ENCODE measurements around the gene IGSF9B. TPM values are rescaled to one million over a fixed set of nuclear protein-coding genes. Genes with fewer than 3 reads are reported as not detected.

Gene IGSF9B
- total and polyA plus RNA-seq, 4 donors, result 0.07 to 0.33 (median 0.09) TPM; not detected in 1

DNA sequence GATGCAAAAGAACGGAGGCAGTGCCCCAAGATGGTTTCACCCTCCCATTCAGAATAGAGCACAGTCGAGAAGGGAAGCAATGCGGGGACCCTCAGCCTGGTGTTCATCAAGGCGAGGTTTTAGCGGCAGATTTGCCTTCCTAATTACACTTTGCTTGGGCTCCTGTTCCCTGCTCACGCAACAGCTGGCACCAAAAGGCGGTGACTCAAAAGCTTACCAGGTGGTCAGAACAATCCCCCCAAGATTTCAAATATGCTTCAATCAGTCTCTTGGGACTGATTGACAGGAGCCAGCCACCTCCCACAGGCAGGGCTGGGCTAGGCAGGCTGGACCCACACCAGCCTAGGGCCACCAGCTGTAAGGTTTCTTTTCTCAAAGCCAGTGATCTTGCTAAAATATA is 14.2 kb downstream of the IGSF9B start:
- Histone ChIP-seq H3K9me3 (ENCODE audit: control insufficient read depth in 4 of 4, low read length in 3 of 4) (no peaks in the 10 kb centered on the region), H3K4me3 (ENCODE audit: low read depth in 1 of 3, low read length in 3 of 3) (no peak overlapping the region), H3K27ac (ENCODE audit: low read depth in 1 of 2, low read length in 2 of 2) (no peak overlapping the region), H3K36me3 (ENCODE audit: control insufficient read depth in 4 of 4, insufficient read depth in 3 of 4, low read depth in 1 of 4, low read length in 3 of 4) (no peaks in the 10 kb centered on the region), H3K27me3 (ENCODE audit: control insufficient read depth in 4 of 4, insufficient read depth in 4 of 4, low read length in 3 of 4) (peaks cover 0 to 3% (median 0%) of the 10 kb centered on the region in 4 donors), H3K9ac (ENCODE audit: low read depth in 1 of 2, low read length in 2 of 2) (no peak overlapping the region), H3K4me1 (ENCODE audit: control insufficient read depth in 4 of 4, insufficient read depth in 4 of 4, low read length in 3 of 4) (no peaks in the 10 kb centered on the region)
- 81% methylated on average over 7 of the region's 7 CpGs for WGBS
- TF ChIP-seq NR2F2 (IDR thresholded peaks at IDR 0.05), result no peak
- TF ChIP-seq FOXA1 (IDR thresholded peaks at IDR 0.05), result no peak
- TF ChIP-seq GABPA (IDR thresholded peaks at IDR 0.05 in 1 of 2, conservative IDR thresholded peaks at IDR 0.05 in 1 of 2), result no peak
- TF ChIP-seq, protein P1, sequence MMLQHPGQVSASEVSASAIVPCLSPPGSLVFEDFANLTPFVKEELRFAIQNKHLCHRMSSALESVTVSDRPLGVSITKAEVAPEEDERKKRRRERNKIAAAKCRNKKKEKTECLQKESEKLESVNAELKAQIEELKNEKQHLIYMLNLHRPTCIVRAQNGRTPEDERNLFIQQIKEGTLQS (IDR thresholded peaks at IDR 0.05), result no peak
- TF ChIP-seq TAF1 (conservative IDR thresholded peaks at IDR 0.05), result no peak
- TF ChIP-seq, protein P2, sequence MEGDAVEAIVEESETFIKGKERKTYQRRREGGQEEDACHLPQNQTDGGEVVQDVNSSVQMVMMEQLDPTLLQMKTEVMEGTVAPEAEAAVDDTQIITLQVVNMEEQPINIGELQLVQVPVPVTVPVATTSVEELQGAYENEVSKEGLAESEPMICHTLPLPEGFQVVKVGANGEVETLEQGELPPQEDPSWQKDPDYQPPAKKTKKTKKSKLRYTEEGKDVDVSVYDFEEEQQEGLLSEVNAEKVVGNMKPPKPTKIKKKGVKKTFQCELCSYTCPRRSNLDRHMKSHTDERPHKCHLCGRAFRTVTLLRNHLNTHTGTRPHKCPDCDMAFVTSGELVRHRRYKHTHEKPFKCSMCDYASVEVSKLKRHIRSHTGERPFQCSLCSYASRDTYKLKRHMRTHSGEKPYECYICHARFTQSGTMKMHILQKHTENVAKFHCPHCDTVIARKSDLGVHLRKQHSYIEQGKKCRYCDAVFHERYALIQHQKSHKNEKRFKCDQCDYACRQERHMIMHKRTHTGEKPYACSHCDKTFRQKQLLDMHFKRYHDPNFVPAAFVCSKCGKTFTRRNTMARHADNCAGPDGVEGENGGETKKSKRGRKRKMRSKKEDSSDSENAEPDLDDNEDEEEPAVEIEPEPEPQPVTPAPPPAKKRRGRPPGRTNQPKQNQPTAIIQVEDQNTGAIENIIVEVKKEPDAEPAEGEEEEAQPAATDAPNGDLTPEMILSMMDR (IDR thresholded peaks at IDR 0.05; ENCODE audit: low read depth, low read length, missing input control), result no peak
- TF ChIP-seq, protein P3, sequence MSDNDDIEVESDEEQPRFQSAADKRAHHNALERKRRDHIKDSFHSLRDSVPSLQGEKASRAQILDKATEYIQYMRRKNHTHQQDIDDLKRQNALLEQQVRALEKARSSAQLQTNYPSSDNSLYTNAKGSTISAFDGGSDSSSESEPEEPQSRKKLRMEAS (IDR thresholded peaks at IDR 0.05), result no peak
- TF ChIP-seq HNF4A (conservative IDR thresholded peaks at IDR 0.05), result no peak
- no peak for TF ChIP-seq EGR1 (IDR thresholded peaks at IDR 0.05; ENCODE audit: low read depth in 2 of 2)
- TF ChIP-seq SP1 (IDR thresholded peaks at IDR 0.05), result no peak
- no peak for TF ChIP-seq RAD21 (IDR thresholded peaks at IDR 0.05)
- TF ChIP-seq, protein P4, sequence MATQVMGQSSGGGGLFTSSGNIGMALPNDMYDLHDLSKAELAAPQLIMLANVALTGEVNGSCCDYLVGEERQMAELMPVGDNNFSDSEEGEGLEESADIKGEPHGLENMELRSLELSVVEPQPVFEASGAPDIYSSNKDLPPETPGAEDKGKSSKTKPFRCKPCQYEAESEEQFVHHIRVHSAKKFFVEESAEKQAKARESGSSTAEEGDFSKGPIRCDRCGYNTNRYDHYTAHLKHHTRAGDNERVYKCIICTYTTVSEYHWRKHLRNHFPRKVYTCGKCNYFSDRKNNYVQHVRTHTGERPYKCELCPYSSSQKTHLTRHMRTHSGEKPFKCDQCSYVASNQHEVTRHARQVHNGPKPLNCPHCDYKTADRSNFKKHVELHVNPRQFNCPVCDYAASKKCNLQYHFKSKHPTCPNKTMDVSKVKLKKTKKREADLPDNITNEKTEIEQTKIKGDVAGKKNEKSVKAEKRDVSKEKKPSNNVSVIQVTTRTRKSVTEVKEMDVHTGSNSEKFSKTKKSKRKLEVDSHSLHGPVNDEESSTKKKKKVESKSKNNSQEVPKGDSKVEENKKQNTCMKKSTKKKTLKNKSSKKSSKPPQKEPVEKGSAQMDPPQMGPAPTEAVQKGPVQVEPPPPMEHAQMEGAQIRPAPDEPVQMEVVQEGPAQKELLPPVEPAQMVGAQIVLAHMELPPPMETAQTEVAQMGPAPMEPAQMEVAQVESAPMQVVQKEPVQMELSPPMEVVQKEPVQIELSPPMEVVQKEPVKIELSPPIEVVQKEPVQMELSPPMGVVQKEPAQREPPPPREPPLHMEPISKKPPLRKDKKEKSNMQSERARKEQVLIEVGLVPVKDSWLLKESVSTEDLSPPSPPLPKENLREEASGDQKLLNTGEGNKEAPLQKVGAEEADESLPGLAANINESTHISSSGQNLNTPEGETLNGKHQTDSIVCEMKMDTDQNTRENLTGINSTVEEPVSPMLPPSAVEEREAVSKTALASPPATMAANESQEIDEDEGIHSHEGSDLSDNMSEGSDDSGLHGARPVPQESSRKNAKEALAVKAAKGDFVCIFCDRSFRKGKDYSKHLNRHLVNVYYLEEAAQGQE (IDR thresholded peaks at IDR 0.05), result no peak
- no peak for TF ChIP-seq FOXA2 (IDR thresholded peaks at IDR 0.05)
- no peak for DNase-seq (ENCODE audit: low spot score)

DNA sequence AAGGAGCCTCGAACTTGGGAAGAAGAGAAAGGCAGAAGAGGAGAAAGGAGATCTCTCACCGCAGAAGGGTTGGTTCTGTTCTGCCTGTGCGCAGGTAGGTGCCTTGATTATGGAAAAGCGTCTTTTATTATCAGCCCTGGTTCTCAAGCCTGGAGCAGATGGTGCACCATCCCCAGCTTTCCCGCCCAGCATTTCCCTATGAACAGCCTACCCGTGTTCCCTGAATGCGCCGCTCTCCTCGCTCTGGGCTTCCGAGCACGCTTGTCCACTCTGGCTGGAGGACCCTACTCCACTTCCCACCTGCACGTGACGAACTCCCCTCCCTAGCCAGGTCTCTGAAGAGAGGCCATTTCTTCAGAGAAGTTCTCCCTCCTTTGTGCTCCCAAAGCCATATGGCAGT is 15.2 kb downstream of the IGSF9B start:
- H3K4me3 ChIP-seq (ENCODE audit: low read depth in 1 of 3, low read length in 3 of 3), result no peak overlapping the region
- peaks cover 0 to 3% (median 0%) of the 10 kb centered on the region in 4 donors for H3K27me3 ChIP-seq (ENCODE audit: control insufficient read depth in 4 of 4, insufficient read depth in 4 of 4, low read length in 3 of 4)
- DNase-seq (ENCODE audit: low spot score), result no peak
- H3K36me3 ChIP-seq (ENCODE audit: control insufficient read depth in 4 of 4, insufficient read depth in 3 of 4, low read depth in 1 of 4, low read length in 3 of 4), result no peaks in the 10 kb centered on the region
- no peak overlapping the region for H3K27ac ChIP-seq (ENCODE audit: low read depth in 1 of 2, low read length in 2 of 2)
- 89% methylated on average over 13 of the region's 13 CpGs for WGBS
- H3K4me1 ChIP-seq (ENCODE audit: control insufficient read depth in 4 of 4, insufficient read depth in 4 of 4, low read length in 3 of 4), result no peaks in the 10 kb centered on the region
- TF ChIP-seq EGR1 (IDR thresholded peaks at IDR 0.05; ENCODE audit: low read depth in 2 of 2) (no peak), YY1 (IDR thresholded peaks at IDR 0.05) (no peak), HNF4G (IDR thresholded peaks at IDR 0.05) (no peak), SP1 (IDR thresholded peaks at IDR 0.05) (no peak), NR2F2 (IDR thresholded peaks at IDR 0.05) (no peak), GABPA (IDR thresholded peaks at IDR 0.05 in 1 of 2, conservative IDR thresholded peaks at IDR 0.05 in 1 of 2) (no peak), FOXA1 (IDR thresholded peaks at IDR 0.05) (no peak), HNF4A (conservative IDR thresholded peaks at IDR 0.05) (no peak), TAF1 (conservative IDR thresholded peaks at IDR 0.05) (no peak), JUND (IDR thresholded peaks at IDR 0.05) (no peak), RAD21 (IDR thresholded peaks at IDR 0.05) (no peak), FOXA2 (IDR thresholded peaks at IDR 0.05) (no peak), RXRA (IDR thresholded peaks at IDR 0.05) (no peak)
- TF ChIP-seq, protein P1 (IDR thresholded peaks at IDR 0.05), result no peak
- TF ChIP-seq, protein P2 (IDR thresholded peaks at IDR 0.05; ENCODE audit: low read depth, low read length, missing input control), result no peak
- TF ChIP-seq, protein P5, sequence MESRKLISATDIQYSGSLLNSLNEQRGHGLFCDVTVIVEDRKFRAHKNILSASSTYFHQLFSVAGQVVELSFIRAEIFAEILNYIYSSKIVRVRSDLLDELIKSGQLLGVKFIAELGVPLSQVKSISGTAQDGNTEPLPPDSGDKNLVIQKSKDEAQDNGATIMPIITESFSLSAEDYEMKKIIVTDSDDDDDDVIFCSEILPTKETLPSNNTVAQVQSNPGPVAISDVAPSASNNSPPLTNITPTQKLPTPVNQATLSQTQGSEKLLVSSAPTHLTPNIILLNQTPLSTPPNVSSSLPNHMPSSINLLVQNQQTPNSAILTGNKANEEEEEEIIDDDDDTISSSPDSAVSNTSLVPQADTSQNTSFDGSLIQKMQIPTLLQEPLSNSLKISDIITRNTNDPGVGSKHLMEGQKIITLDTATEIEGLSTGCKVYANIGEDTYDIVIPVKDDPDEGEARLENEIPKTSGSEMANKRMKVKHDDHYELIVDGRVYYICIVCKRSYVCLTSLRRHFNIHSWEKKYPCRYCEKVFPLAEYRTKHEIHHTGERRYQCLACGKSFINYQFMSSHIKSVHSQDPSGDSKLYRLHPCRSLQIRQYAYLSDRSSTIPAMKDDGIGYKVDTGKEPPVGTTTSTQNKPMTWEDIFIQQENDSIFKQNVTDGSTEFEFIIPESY (IDR thresholded peaks at IDR 0.05), result no peak
- H3K9me3 ChIP-seq (ENCODE audit: control insufficient read depth in 4 of 4, low read length in 3 of 4), result no peaks in the 10 kb centered on the region
- no peak overlapping the region for H3K9ac ChIP-seq (ENCODE audit: low read depth in 1 of 2, low read length in 2 of 2)

Measured in liver (tissue), 9 donors.